ENCODE measurements around the gene MPPED1.

DNA sequence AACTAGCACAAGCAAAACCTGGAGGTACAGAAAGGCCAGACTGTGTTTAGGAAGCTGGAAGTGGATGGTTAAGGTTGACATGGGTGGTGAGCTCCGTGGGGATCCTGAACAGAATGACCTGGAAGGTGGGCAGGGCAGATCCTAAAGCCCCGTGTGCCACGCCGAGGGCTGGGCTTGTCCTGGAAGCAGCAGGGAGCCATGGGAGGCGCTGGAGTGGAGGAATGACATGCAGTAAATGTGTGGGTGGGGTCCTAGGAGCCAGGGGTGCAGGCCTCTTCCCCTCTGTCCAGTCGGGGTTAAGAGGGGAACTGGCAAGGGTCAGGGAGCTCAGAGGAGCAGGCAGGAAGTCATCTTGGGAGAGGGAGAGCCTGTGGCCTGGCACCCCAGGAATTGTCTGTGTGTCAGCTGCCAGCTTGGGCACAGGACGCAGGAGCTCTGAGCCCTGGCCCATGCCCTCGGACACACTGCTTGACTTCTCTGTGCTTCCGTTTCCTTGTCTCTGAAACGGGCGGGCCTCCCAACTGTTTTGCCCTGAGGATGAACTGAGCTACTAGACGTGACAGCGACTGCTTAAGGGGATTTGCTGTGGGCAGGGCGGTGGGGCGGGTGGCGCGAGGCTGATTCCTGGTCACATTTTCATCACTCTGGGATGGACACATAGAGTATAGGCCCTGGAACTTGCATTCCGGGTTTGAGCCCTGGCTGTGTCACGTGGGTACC, 75.7 kb downstream of the MPPED1 start:
- TF ChIP-seq EZH2 (IDR thresholded peaks at IDR 0.05; ENCODE audit: low read length, missing control alignments): no peak
- TF ChIP-seq, protein P1, sequence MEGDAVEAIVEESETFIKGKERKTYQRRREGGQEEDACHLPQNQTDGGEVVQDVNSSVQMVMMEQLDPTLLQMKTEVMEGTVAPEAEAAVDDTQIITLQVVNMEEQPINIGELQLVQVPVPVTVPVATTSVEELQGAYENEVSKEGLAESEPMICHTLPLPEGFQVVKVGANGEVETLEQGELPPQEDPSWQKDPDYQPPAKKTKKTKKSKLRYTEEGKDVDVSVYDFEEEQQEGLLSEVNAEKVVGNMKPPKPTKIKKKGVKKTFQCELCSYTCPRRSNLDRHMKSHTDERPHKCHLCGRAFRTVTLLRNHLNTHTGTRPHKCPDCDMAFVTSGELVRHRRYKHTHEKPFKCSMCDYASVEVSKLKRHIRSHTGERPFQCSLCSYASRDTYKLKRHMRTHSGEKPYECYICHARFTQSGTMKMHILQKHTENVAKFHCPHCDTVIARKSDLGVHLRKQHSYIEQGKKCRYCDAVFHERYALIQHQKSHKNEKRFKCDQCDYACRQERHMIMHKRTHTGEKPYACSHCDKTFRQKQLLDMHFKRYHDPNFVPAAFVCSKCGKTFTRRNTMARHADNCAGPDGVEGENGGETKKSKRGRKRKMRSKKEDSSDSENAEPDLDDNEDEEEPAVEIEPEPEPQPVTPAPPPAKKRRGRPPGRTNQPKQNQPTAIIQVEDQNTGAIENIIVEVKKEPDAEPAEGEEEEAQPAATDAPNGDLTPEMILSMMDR (conservative IDR thresholded peaks at IDR 0.05 in 1 of 2, IDR thresholded peaks at IDR 0.05 in 1 of 2; ENCODE audit: low read depth in 1 of 2, low read length in 2 of 2): no peak
